HepG2 (cell line): Measurements from ENCODE around the gene ASH1L.

ENCODE experiments used
- ELF4 ChIP-seq: sonication (generic); formaldehyde crosslinking; IDR thresholded peaks from 2 replicates; pipeline ENCODE4 v1.5.0; 2020; ENCODE audit warnings: missing genetic modification reagents, mild to moderate bottlenecking, moderate library complexity, borderline replicate concordance
- FOXP1 ChIP-seq, 2 experiments: fragments of 450-650 bp in 1 of 2; IDR thresholded peaks; 2 replicates each; pipeline ENCODE4 v1.6.1; 2017 to 2018; ENCODE audit warnings: antibody characterized with exemption in 1 of 2
- MTF2 ChIP-seq: sonication (generic); formaldehyde crosslinking; IDR thresholded peaks from 2 replicates; pipeline ENCODE4 v1.5.0; 2020; ENCODE audit warnings: missing genetic modification reagents, borderline replicate concordance
- POLR2A ChIP-seq, 2 experiments: IDR thresholded peaks; 2 replicates each; pipeline ENCODE4 v1.6.1; 2011; ENCODE audit warnings: low read depth in 2 of 2, low read length in 2 of 2, mild to moderate bottlenecking in 1 of 2, moderate library complexity in 1 of 2; ENCODE audit not compliant: insufficient read depth in 1 of 2
- REST ChIP-seq, 2 experiments: IDR thresholded peaks; 2 replicates each; pipeline ENCODE4 v1.6.1; 2011 to 2012; ENCODE audit warnings: low read length in 2 of 2, borderline replicate concordance in 1 of 2, low read depth in 1 of 2, mild to moderate bottlenecking in 1 of 2, moderate library complexity in 1 of 2
- ZNF749 ChIP-seq: sonication (generic); formaldehyde crosslinking; IDR thresholded peaks from 2 replicates; pipeline ENCODE4 v1.8.0; 2022; ENCODE audit warnings: mild to moderate bottlenecking, missing genetic modification reagents, moderate library complexity, borderline replicate concordance
- TF ChIP-seq, protein P1 (sequence below): sonication (generic); formaldehyde crosslinking; IDR thresholded peaks from 2 replicates; pipeline ENCODE4 v1.4.0; 2020; ENCODE audit warnings: low read depth, mild to moderate bottlenecking, missing genetic modification reagents
- TF ChIP-seq, protein P2 (sequence below): sonication (generic); formaldehyde crosslinking; IDR thresholded peaks from 2 replicates; pipeline ENCODE4 v1.5.0; 2020; ENCODE audit warnings: mild to moderate bottlenecking, missing genetic modification reagents, moderate library complexity

DNA sequence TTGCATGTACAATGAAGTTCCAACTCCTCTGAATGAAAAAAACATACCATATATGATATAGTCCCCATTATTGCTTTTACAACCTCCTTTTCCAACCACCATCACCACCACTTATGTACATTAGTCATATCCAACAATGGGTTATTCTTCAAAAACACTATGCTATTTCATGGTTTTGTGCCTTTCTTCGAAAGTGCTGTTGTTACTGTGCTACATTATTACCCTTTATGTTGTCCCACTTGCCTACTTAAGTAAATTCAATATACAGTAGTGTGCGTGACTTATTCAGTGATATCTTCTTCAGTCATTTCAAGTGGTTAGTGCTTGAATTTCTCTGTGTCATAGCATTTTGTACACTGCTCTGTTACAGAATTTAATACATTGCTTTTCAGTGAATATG lies 105.3 kb downstream of the ASH1L start:
- TF ChIP-seq POLR2A (IDR thresholded peaks at IDR 0.05; ENCODE audit: insufficient read depth in 1 of 2, low read depth in 2 of 2, low read length in 2 of 2), result no peak
- TF ChIP-seq ZNF749 (CRISPR knock-in tag), result no peak
- TF ChIP-seq REST (IDR thresholded peaks at IDR 0.05; ENCODE audit: borderline replicate concordance in 1 of 2, low read depth in 1 of 2, low read length in 2 of 2), result no peak
- TF ChIP-seq, protein P1, sequence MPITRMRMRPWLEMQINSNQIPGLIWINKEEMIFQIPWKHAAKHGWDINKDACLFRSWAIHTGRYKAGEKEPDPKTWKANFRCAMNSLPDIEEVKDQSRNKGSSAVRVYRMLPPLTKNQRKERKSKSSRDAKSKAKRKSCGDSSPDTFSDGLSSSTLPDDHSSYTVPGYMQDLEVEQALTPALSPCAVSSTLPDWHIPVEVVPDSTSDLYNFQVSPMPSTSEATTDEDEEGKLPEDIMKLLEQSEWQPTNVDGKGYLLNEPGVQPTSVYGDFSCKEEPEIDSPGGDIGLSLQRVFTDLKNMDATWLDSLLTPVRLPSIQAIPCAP (CRISPR knock-in tag), result no peak
- no peak for TF ChIP-seq MTF2 (CRISPR knock-in tag)
- TF ChIP-seq FOXP1 (IDR thresholded peaks at IDR 0.05), result no peak
- TF ChIP-seq FOXP1 (CRISPR knock-in tag; IDR thresholded peaks at IDR 0.05), result no peak
- no peak for TF ChIP-seq ELF4
- TF ChIP-seq, protein P2, sequence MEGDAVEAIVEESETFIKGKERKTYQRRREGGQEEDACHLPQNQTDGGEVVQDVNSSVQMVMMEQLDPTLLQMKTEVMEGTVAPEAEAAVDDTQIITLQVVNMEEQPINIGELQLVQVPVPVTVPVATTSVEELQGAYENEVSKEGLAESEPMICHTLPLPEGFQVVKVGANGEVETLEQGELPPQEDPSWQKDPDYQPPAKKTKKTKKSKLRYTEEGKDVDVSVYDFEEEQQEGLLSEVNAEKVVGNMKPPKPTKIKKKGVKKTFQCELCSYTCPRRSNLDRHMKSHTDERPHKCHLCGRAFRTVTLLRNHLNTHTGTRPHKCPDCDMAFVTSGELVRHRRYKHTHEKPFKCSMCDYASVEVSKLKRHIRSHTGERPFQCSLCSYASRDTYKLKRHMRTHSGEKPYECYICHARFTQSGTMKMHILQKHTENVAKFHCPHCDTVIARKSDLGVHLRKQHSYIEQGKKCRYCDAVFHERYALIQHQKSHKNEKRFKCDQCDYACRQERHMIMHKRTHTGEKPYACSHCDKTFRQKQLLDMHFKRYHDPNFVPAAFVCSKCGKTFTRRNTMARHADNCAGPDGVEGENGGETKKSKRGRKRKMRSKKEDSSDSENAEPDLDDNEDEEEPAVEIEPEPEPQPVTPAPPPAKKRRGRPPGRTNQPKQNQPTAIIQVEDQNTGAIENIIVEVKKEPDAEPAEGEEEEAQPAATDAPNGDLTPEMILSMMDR, result no peak
